Measurements from ENCODE around the gene PIP4K2B.
A peak's percentile ranks its signal among the peaks of the same experiment; 100 is the strongest.
"Not testable (repeated sequence)": the region's sequence is repeated elsewhere in the genome, so short reads cannot be mapped to it uniquely, and the experiment has no call there.

The PIP4K2B gene

GRCh38 chr17:38791162-38791561, 8.2 kb downstream of the PIP4K2B start:
- peaks cover 9% of the 10 kb centered on the region for H3K36me3 Mint-ChIP-seq (ENCODE audit: low read depth)
- DNase-seq: no peak
- H3K4me1 Mint-ChIP-seq: peaks cover 16% of the 10 kb centered on the region
- H3K27ac Mint-ChIP-seq: no peak overlapping the region
- no peaks in the 10 kb centered on the region for H3K27me3 Mint-ChIP-seq
- H3K4me3 Mint-ChIP-seq: no peak overlapping the region
- ATAC-seq: no peak
- no peaks in the 10 kb centered on the region for H3K9me3 Mint-ChIP-seq

GRCh38 chr17:38790148-38790707, 9.1 kb downstream of the PIP4K2B start:
- Mint-ChIP-seq H3K4me1 (peaks cover 10% of the 10 kb centered on the region), H3K36me3 (ENCODE audit: low read depth) (peaks cover 11% of the 10 kb centered on the region)
- H3K4me3 Mint-ChIP-seq, H3K27me3 Mint-ChIP-seq, H3K27ac Mint-ChIP-seq, H3K9me3 Mint-ChIP-seq, ATAC-seq, DNase-seq: not testable (repeated sequence)

DNA sequence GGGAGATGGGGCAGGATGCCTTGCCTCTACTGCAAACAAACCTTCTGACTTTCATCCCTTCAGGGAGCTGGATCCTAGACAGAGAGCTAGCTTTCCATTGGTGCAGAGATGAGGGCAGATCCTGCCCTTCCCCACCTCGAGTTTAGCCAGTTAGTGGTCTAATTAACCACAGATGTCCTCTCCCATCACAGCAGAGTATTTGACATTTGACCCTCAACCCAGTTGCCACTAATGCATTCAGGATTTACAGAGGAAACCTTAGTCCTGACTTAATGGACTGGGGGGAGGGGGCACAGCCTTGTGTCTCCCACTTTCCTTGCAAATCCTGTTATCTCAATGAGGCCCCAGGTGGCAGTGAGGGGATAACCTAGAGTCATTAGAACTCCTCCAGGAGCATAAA, 10.2 kb downstream of the PIP4K2B start:
- Mint-ChIP-seq H3K27ac (no peak overlapping the region), H3K4me1 (peaks cover 4% of the 10 kb centered on the region), H3K27me3 (no peaks in the 10 kb centered on the region), H3K36me3 (ENCODE audit: low read depth) (peaks cover 12% of the 10 kb centered on the region), H3K4me3 (no peak overlapping the region), H3K9me3 (no peaks in the 10 kb centered on the region)
- DNase-seq: no peak
- ATAC-seq: no peak

- DNase-seq, H3K27me3 Mint-ChIP-seq, H3K9me3 Mint-ChIP-seq, H3K4me3 Mint-ChIP-seq, H3K4me1 Mint-ChIP-seq, ATAC-seq, H3K27ac Mint-ChIP-seq: not testable (repeated sequence)
- H3K36me3 Mint-ChIP-seq (ENCODE audit: low read depth): peaks cover 16% of the 10 kb centered on the region
These were observed 11.4 kb downstream of the PIP4K2B start for GRCh38 chr17:38787999-38788398.

- peaks cover 2% of the 10 kb centered on the region for H3K4me1 Mint-ChIP-seq
- DNase-seq (no peak), ATAC-seq (no peak)
- no peak overlapping the region for H3K27ac Mint-ChIP-seq
- no peaks in the 10 kb centered on the region for H3K9me3 Mint-ChIP-seq
- no peaks in the 10 kb centered on the region for H3K27me3 Mint-ChIP-seq
- H3K4me3 Mint-ChIP-seq: no peak overlapping the region
- H3K36me3 Mint-ChIP-seq (ENCODE audit: low read depth): peaks cover 9% of the 10 kb centered on the region
These were observed 13.0 kb downstream of the PIP4K2B start for GRCh38 chr17:38786372-38786771.

- H3K27me3 Mint-ChIP-seq: no peaks in the 10 kb centered on the region
- H3K9me3 Mint-ChIP-seq: no peaks in the 10 kb centered on the region
- ATAC-seq (no peak), DNase-seq (no peak)
- peaks cover 16% of the 10 kb centered on the region for H3K36me3 Mint-ChIP-seq (ENCODE audit: low read depth)
- H3K4me1 Mint-ChIP-seq: peaks cover 2% of the 10 kb centered on the region
- no peak overlapping the region for H3K27ac Mint-ChIP-seq
- no peak overlapping the region for H3K4me3 Mint-ChIP-seq
These were observed 16.1 kb downstream of the PIP4K2B start for GRCh38 chr17:38783227-38783626.

- no peak for ATAC-seq
- Mint-ChIP-seq H3K4me3 (no peak overlapping the region), H3K9me3 (no peaks in the 10 kb centered on the region), H3K27me3 (no peaks in the 10 kb centered on the region), H3K36me3 (ENCODE audit: low read depth) (peaks cover 24% of the 10 kb centered on the region), H3K27ac (no peak overlapping the region), H3K4me1 (peaks cover 2% of the 10 kb centered on the region)
- no peak for DNase-seq
These were observed 19.2 kb downstream of the PIP4K2B start for GRCh38 chr17:38779965-38780752.

- Mint-ChIP-seq H3K9me3 (no peaks in the 10 kb centered on the region), H3K4me3 (no peak overlapping the region), H3K4me1 (no peaks in the 10 kb centered on the region), H3K27me3 (no peaks in the 10 kb centered on the region), H3K36me3 (ENCODE audit: low read depth) (peaks cover 24% of the 10 kb centered on the region), H3K27ac (no peak overlapping the region)
- DNase-seq (no peak), ATAC-seq (no peak)
These were observed 21.6 kb downstream of the PIP4K2B start for GRCh38 chr17:38777641-38778250.

DNA sequence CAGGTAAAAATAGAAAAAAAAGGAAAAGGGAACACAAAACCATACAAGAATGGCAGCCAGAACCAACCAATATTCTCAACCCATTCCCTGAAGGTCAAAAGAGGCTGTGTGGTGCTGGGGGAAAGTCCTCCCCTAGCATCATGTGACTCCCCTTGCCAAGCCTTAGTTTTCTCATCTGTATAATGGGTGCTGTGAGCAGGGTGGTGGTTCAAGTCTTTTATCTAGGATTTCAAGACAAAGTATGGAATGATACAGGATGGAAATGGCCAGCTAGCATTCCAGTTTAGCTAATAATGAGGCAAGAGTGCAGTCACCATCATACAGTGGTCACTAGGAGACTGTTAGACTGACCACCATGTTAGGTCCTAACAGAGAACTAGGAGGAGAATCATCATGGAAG, 26.1 kb downstream of the PIP4K2B start:
- Mint-ChIP-seq H3K27me3 (no peaks in the 10 kb centered on the region), H3K4me3 (no peak overlapping the region), H3K4me1 (no peaks in the 10 kb centered on the region), H3K36me3 (ENCODE audit: low read depth) (peaks cover 32% of the 10 kb centered on the region), H3K27ac (no peak overlapping the region), H3K9me3 (no peaks in the 10 kb centered on the region)
- DNase-seq (no peak), ATAC-seq (no peak)

GRCh38 chr17:38768417-38768816, 30.9 kb downstream of the PIP4K2B start:
- Mint-ChIP-seq H3K4me3 (no peak overlapping the region), H3K27ac (no peak overlapping the region), H3K4me1 (no peaks in the 10 kb centered on the region), H3K9me3 (no peaks in the 10 kb centered on the region), H3K27me3 (no peaks in the 10 kb centered on the region), H3K36me3 (ENCODE audit: low read depth) (peaks cover 53% of the 10 kb centered on the region)
- DNase-seq (no peak), ATAC-seq (no peak)

GRCh38 chr17:38766341-38766740, 33.0 kb downstream of the PIP4K2B start:
- peaks cover 57% of the 10 kb centered on the region for H3K36me3 Mint-ChIP-seq (ENCODE audit: low read depth)

GRCh38 chr17:38762231-38762630, 37.1 kb downstream of the PIP4K2B start:
- no peak for DNase-seq
- no peak for ATAC-seq
- Mint-ChIP-seq H3K36me3 (ENCODE audit: low read depth) (peaks cover 61% of the 10 kb centered on the region), H3K4me3 (no peak overlapping the region), H3K27ac (no peak overlapping the region), H3K9me3 (no peaks in the 10 kb centered on the region), H3K27me3 (no peaks in the 10 kb centered on the region), H3K4me1 (peaks cover 2% of the 10 kb centered on the region)

More at GRCh38 chr17:38766341-38766740, 33.0 kb downstream of the PIP4K2B start:
- Mint-ChIP-seq H3K9me3 (no peaks in the 10 kb centered on the region), H3K27me3 (no peaks in the 10 kb centered on the region), H3K4me1 (no peaks in the 10 kb centered on the region), H3K4me3 (no peak overlapping the region), H3K27ac (no peak overlapping the region)
- ATAC-seq (no peak), DNase-seq (no peak)

- Mint-ChIP-seq H3K27me3 (no peaks in the 10 kb centered on the region), H3K9me3 (no peaks in the 10 kb centered on the region), H3K4me3 (no peak overlapping the region), H3K27ac (no peak overlapping the region), H3K4me1 (peaks cover 2% of the 10 kb centered on the region), H3K36me3 (ENCODE audit: low read depth) (peaks cover 58% of the 10 kb centered on the region)
- ATAC-seq (no peak), DNase-seq (peak; percentile 38)
These were observed 37.7 kb downstream of the PIP4K2B start for GRCh38 chr17:38761612-38762011.

GRCh38 chr17:38753071-38753506, 46.3 kb downstream of the PIP4K2B start:
- Mint-ChIP-seq H3K36me3 (ENCODE audit: low read depth) (peaks cover 34% of the 10 kb centered on the region), H3K4me1 (peaks cover 59% of the 10 kb centered on the region)
- no peak for ATAC-seq

More at GRCh38 chr17:38753071-38753506, 46.3 kb downstream of the PIP4K2B start:
- DNase-seq: no peak
- H3K9me3 Mint-ChIP-seq: no peaks in the 10 kb centered on the region
- peak overlapping the region; percentile 97 for H3K27ac Mint-ChIP-seq
- peaks cover 29% of the 10 kb centered on the region for H3K27me3 Mint-ChIP-seq
- H3K4me3 Mint-ChIP-seq: peak overlapping the region; percentile 97
